Activated CD4-positive, alpha-beta T cell treated with anti-CD3 and anti-CD28 coated beads for 36 hours (primary cell): ENCODE measurements around the gene GMPR2. TPM values are rescaled to one million over a fixed set of nuclear protein-coding genes. Genes with fewer than 3 reads are reported as not detected.

Source experiments
- ATAC-seq: fragments of 200-7000 bp; cut with Tn5 transposase; one replicate; pipeline ENCODE4 v1.10.0; 2021; ENCODE audit warnings: mild to moderate bottlenecking, moderate library complexity
- CTCF ChIA-PET: fragments of 350-600 bp; sonication (Branson Sonifier 250); formaldehyde crosslinking; loops from one replicate; lab custom pipeline; 2021; ENCODE audit warnings: antibody characterized with exemption; lab: Charles Lee
- POLR2A ChIA-PET: fragments of 350-600 bp; sonication (Branson Sonifier 250); formaldehyde crosslinking; loops from one replicate; lab custom pipeline; 2021; ENCODE audit warnings: antibody characterized with exemption, inconsistent platforms; lab: Charles Lee
- DNase-seq: peaks from one replicate; pipeline ENCODE4 v3.0.0-alpha.2; 2020
- H3K27ac Mint-ChIP-seq: one replicate; pipeline ENCODE4 v1.8.0; 2021; ENCODE audit warnings: mixed read lengths
- H3K27me3 Mint-ChIP-seq: one replicate; pipeline ENCODE4 v1.8.0; 2021; ENCODE audit warnings: mixed read lengths
- H3K36me3 Mint-ChIP-seq: one replicate; pipeline ENCODE4 v1.8.0; 2021; ENCODE audit warnings: low read depth, mixed read lengths
- H3K4me1 Mint-ChIP-seq: one replicate; pipeline ENCODE4 v1.8.0; 2021; ENCODE audit warnings: mixed read lengths
- H3K4me3 Mint-ChIP-seq: one replicate; pipeline ENCODE4 v1.8.0; 2021; ENCODE audit warnings: mild to moderate bottlenecking, moderate library complexity, mixed read lengths
- H3K9me3 Mint-ChIP-seq: one replicate; pipeline ENCODE4 v1.8.0; 2021; ENCODE audit warnings: low read depth, mixed read lengths
- intact Hi-C, 2 experiments: fragments of 100-400 bp; cut with DNase I in 1 of 2; cut with micrococcal nuclease in 1 of 2; formaldehyde crosslinking; loops; one replicate each; pipeline versions ENCODE4 v1.14.2 to v1.15.1; 2022 to 2024; cut with DNase I, micrococcal nuclease
- total RNA-seq, 2 experiments: library from RNA; stranded (reverse); gene quantifications; one replicate each; pipeline ENCODE4 v1.2.3, GENCODE V29; 2021

GMPR2 gene
- total RNA-seq, 2 experiments from 2014 or later: 56.7 to 59.6 TPM

DNA sequence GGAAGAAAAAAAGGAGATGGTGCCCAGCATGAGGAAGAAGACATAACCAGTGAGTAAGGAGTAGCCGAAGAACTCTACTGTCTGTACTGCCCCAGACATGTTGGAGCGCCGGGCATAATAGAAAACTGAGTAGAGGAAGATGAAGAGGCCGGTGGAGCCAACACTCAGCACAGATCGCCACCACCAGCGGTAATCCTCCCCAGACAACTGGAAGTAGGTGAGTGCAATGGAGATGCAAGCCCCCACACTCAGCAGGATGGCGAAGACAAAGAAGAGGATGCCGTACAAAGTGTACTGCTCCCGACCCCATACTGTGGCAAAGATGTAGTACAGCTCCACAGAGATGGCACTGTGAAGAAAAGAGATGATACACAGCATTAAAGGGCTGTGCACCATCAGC is 43.3 kb upstream of the GMPR2 start:
- Mint-ChIP-seq H3K36me3 (peaks cover 45% of the 10 kb centered on the region), H3K4me3 (no peak overlapping the region), H3K27ac (peak overlapping the region; percentile 51), H3K4me1 (peaks cover 46% of the 10 kb centered on the region), H3K9me3 (no peaks in the 10 kb centered on the region), H3K27me3 (no peaks in the 10 kb centered on the region)
- ChIA-PET CTCF (interaction anchor here (0.5 to 2.7 kb wide), 9 partner anchors 14 to 143 kb away, joined by 3 to 14 read pairs (median 7); partner anchors contain the start of genes CHMP4A, IRF9, TINF2 and TSSK4), POLR2A (interaction anchor here (0.6 to 1.3 kb wide), 4 partner anchors 21 to 54 kb away, joined by 3 to 10 read pairs (median 3); partner anchors contain the start of genes IRF9, PSME1 and TINF2)
- DNase-seq (no peak), ATAC-seq (no peak)
- intact Hi-C loops: loop anchor here in 1 of 2 experiments (1.0 to 2.0 kb wide), 3 partner anchors 17 to 75 kb away; partner anchors contain the start of genes DCAF11, NRL, REC8 and TINF2

- intact Hi-C loops: no loop called here
- ATAC-seq (no peak), DNase-seq (no peak)
- POLR2A ChIA-PET: no interaction called here
- H3K27me3 Mint-ChIP-seq: no peaks in the 10 kb centered on the region
- H3K4me3 Mint-ChIP-seq: no peak overlapping the region
- CTCF ChIA-PET: interaction anchor here (0.7 to 2.7 kb wide), 3 partner anchors 22 to 83 kb away, joined by 4 to 13 read pairs (median 5); partner anchors contain the start of genes CHMP4A and TINF2
- H3K36me3 Mint-ChIP-seq: peaks cover 42% of the 10 kb centered on the region
- peaks cover 53% of the 10 kb centered on the region for H3K4me1 Mint-ChIP-seq
- no peak overlapping the region for H3K27ac Mint-ChIP-seq
- H3K9me3 Mint-ChIP-seq: no peaks in the 10 kb centered on the region
These were observed 42.3 kb upstream of the GMPR2 start for GRCh38 chr14:24190416-24190815.

DNA sequence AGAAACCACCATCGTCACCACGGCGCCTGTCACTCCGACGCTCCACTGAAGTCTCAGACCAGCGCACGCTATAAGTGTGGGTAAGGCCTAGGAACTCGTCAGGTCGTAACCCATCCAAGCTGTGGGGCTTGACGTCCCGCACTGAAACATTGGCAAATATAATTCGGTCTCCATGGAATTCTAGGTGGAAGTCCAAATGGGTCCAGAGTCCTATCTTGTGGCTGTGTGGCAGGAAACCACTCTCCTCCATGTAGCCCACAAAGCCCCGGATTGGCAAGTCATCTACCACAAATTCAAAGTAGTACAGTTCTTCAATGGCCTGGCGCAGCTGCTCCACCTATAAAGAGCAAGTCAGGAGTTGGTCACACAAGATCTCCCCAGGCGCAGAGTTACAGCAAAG is 39.8 kb upstream of the GMPR2 start:
- Mint-ChIP-seq H3K4me3 (no peak overlapping the region), H3K9me3 (no peaks in the 10 kb centered on the region)
- POLR2A ChIA-PET: interaction anchor here (0.6 kb wide), 1 partner anchor 87 kb away, joined by 5 read pairs; no protein-coding TSS in a partner anchor

DNA sequence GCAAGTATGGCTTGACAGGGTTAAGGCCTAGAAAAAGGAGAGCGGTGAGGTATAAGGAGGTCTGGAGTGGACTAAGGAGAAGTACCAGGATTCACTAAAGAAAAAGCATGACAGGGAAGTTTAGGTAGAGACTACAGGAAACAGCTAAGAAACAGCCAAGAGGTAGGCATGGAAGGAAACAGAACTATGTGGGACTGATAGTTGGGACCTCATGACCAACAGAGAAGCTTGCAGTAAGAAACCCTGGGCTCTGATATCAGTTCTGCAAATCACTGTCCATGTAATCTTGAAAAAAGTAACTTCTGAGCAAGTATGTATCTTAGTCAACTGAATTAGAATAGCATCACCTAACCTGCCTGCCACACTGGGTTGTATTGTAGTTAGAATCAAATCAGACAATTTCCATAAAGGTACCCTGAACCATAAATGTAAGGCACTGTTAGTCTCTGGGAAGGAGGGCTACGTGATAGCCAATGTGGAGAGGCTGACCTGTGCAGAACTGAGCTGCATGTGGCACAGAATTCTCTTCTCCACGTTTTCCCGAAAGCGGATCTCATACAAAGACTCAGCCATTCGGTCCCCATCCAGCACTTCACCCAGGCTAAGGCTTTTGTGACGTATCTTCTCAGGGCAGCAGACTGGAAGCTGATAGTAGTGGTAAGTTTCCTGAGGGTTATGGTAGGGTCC is 38.4 kb upstream of the GMPR2 start:
- H3K27me3 Mint-ChIP-seq: no peaks in the 10 kb centered on the region
- peak overlapping the region; percentile 88 for H3K27ac Mint-ChIP-seq
- no peak for ATAC-seq
- no peak for DNase-seq
- peaks cover 45% of the 10 kb centered on the region for H3K36me3 Mint-ChIP-seq
- peaks cover 2% of the 10 kb centered on the region for H3K9me3 Mint-ChIP-seq
- ChIA-PET POLR2A (interaction anchor here (1.9 to 2.5 kb wide), 2 partner anchors 33 to 47 kb away, joined by 5 to 11 read pairs; partner anchors contain the start of genes IRF9, PSME2 and RNF31), CTCF (interaction anchor here (1.1 to 2.8 kb wide), 6 partner anchors 20 to 139 kb away, joined by 3 to 13 read pairs (median 4); partner anchors contain the start of genes CHMP4A, CIDEB, LTB4R2 and PSME2)
- intact Hi-C loops: no loop called here
- H3K4me3 Mint-ChIP-seq: peak overlapping the region; percentile 90
- H3K4me1 Mint-ChIP-seq: peaks cover 57% of the 10 kb centered on the region

More for the DNA sequence above, 39.8 kb upstream of the GMPR2 start:
- Mint-ChIP-seq H3K27ac (peak overlapping the region; percentile 10), H3K27me3 (no peaks in the 10 kb centered on the region), H3K4me1 (peaks cover 56% of the 10 kb centered on the region), H3K36me3 (peaks cover 37% of the 10 kb centered on the region)
- intact Hi-C loops: no loop called here
- ATAC-seq (no peak), DNase-seq (no peak)
- CTCF ChIA-PET: no interaction called here

DNA sequence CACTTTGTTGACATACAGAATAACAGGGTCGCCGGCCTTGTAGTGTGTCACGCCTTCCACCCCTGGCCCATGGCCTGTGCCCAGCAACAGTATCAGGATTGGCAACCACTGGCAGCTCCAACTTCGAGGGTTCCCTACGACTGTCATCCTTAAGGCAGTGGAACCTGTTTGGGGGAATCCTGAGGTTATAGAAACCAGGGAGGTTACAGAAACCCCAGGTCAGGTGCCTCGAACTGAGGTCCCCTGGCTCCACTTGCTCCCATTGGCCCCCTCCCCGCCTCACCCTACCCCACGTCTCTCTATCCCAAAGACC is 37.9 kb upstream of the GMPR2 start:
- Mint-ChIP-seq H3K27me3 (no peaks in the 10 kb centered on the region), H3K27ac (peak overlapping the region; percentile 88), H3K4me1 (peaks cover 54% of the 10 kb centered on the region), H3K4me3 (peak overlapping the region; percentile 90), H3K9me3 (peaks cover 2% of the 10 kb centered on the region), H3K36me3 (peaks cover 47% of the 10 kb centered on the region)
- POLR2A ChIA-PET: interaction anchor here (1.5 to 2.5 kb wide), 5 partner anchors 18 to 80 kb away, joined by 5 to 13 read pairs (median 7); partner anchors contain the start of genes CHMP4A, DCAF11, EMC9 and IRF9
- CTCF ChIA-PET: interaction anchor here (0.8 to 2.8 kb wide), 9 partner anchors 14 to 139 kb away, joined by 3 to 13 read pairs (median 4); partner anchors contain the start of genes CHMP4A, CIDEB, IRF9 and LTB4R2
- intact Hi-C loops: loop anchor here (1.0 kb wide), 9 partner anchors 18 to 247 kb away; partner anchors contain the start of genes CHMP4A (in 2 of the 2), GMPR2 (in 2 of the 2), NEDD8 (in 2 of the 2) and DCAF11 (in 1 of the 2)
- DNase-seq (no peak), ATAC-seq (no peak)

GRCh38 chr14:24195186-24196070 is 37.3 kb upstream of the GMPR2 start, which contains the start of gene TM9SF1:
TM9SF1 (minus strand) TSS chr14:24195441; CDS start chr14:24195019, 422 bp downstream.
- ATAC-seq (peak; percentile 93), DNase-seq (peak; percentile 93)
- Mint-ChIP-seq H3K27me3 (no peaks in the 10 kb centered on the region), H3K36me3 (peaks cover 48% of the 10 kb centered on the region), H3K27ac (peak within 1 kb of the TSS; percentile 93), H3K4me1 (peaks cover 50% of the 10 kb centered on the region), H3K4me3 (peak within 1 kb of the TSS; percentile 90), H3K9me3 (peaks cover 2% of the 10 kb centered on the region)
- intact Hi-C loops: loop anchor here (1.0 kb wide), 9 partner anchors 18 to 247 kb away; partner anchors contain the start of genes CHMP4A (in 2 of the 2), GMPR2 (in 2 of the 2), NEDD8 (in 2 of the 2) and DCAF11 (in 1 of the 2)
- POLR2A ChIA-PET: interaction anchor here (1.0 to 2.5 kb wide), 7 partner anchors 17 to 81 kb away, joined by 4 to 13 read pairs (median 7); partner anchors contain the start of genes CHMP4A, DCAF11, EMC9 and IRF9
- CTCF ChIA-PET: interaction anchor here (0.8 to 2.8 kb wide), 14 partner anchors 14 to 242 kb away, joined by 3 to 13 read pairs (median 4); partner anchors contain the start of genes CHMP4A, CIDEB, IRF9 and MDP1

- POLR2A ChIA-PET: interaction anchor here (0.7 to 2.5 kb wide), 9 partner anchors 8 to 81 kb away, joined by 3 to 13 read pairs (median 6); partner anchors contain the start of genes CHMP4A, DCAF11, EMC9 and IPO4
- intact Hi-C loops: no loop called here
- CTCF ChIA-PET: interaction anchor here (0.6 to 2.8 kb wide), 14 partner anchors 15 to 241 kb away, joined by 3 to 13 read pairs (median 4); partner anchors contain the start of genes CHMP4A, CIDEB, IRF9 and MDP1
- Mint-ChIP-seq H3K4me3 (peak overlapping the region; percentile 90), H3K27me3 (no peaks in the 10 kb centered on the region), H3K4me1 (peaks cover 52% of the 10 kb centered on the region), H3K27ac (peak overlapping the region; percentile 93), H3K36me3 (peaks cover 54% of the 10 kb centered on the region), H3K9me3 (peaks cover 3% of the 10 kb centered on the region)
- peak; percentile 26 for DNase-seq
- ATAC-seq: peak; percentile 3
These were observed 36.4 kb upstream of the GMPR2 start for GRCh38 chr14:24196071-24197055.

DNA sequence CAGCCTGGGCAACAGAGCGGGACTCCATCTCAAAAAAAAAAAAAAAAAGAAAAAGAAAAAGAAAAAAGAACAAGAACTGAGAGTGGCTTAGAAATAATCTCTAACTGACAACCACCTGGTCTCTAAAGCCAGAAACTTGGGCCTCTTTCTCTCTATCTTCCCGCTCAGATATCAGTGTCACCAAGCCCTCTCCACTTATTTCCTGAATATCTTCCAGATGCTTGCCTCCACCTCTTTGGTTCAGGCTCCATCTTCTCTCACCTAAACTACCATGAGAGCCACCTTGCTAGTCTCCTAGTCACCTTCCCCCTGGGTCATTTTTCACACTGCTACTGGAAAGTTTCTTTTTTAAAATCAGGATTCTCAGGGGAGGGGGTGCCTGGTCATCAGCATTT is 35.7 kb upstream of the GMPR2 start:
- Mint-ChIP-seq H3K27ac (peak overlapping the region; percentile 84), H3K36me3 (peaks cover 54% of the 10 kb centered on the region), H3K4me3 (peak overlapping the region; percentile 90), H3K4me1 (peaks cover 50% of the 10 kb centered on the region), H3K27me3 (no peaks in the 10 kb centered on the region), H3K9me3 (peaks cover 7% of the 10 kb centered on the region)
- POLR2A ChIA-PET: interaction anchor here (0.7 kb wide), 2 partner anchors 8 to 45 kb away, joined by 3 to 5 read pairs; partner anchors contain the start of genes IPO4 and TINF2
- intact Hi-C loops: no loop called here
- CTCF ChIA-PET: interaction anchor here (0.6 to 2.8 kb wide), 3 partner anchors 9 to 111 kb away, joined by 3 to 13 read pairs (median 3); partner anchors contain the start of gene CIDEB
- no peak for ATAC-seq
- no peak for DNase-seq

DNA sequence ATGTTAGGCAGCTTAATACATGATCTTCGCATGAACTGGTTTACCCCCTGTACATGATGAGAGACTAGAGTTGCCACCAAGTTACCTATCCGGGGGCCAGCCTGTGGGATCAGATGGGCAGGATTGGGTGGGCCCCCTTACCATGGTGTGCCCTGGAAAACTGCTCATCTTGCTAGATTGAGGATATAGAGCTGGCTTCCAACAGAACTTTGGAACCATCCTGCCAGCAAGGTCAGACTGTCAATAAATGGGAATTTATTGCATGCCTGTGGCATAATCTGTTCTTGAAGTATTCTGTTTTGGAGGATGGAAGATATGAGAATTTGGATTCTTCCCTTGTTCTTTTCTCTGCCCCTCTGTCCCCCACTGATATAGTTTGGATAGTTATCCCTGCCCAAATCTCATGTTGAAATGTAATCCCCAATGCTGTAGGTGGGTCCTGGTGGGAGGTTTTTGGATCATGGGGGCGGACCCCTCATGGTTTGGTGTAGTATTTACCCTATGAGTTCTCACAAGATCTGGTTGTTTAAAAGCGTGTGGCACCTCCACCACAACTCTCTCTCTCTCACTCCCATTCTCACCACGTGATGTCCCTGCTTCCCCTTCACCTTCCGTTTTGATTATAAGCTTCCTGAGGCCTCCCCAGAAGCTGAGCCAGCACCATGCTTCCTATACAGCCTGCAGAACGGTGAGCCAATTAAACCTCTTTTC is 33.8 kb upstream of the GMPR2 start:
- POLR2A ChIA-PET: no interaction called here
- no peaks in the 10 kb centered on the region for H3K27me3 Mint-ChIP-seq
- no peak overlapping the region for H3K4me3 Mint-ChIP-seq
- DNase-seq: no peak
- peaks cover 62% of the 10 kb centered on the region for H3K36me3 Mint-ChIP-seq
- ATAC-seq: no peak
- H3K4me1 Mint-ChIP-seq: peaks cover 40% of the 10 kb centered on the region
- peaks cover 15% of the 10 kb centered on the region for H3K9me3 Mint-ChIP-seq
- CTCF ChIA-PET: no interaction called here
- H3K27ac Mint-ChIP-seq: peak overlapping the region; percentile 58
- intact Hi-C loops: no loop called here
